DLD1 (cell line): ENCODE data around the gene FAM124A.

ENCODE experiments used
- in situ Hi-C: cut with HindIII; loops from 2 replicates; pipeline ENCODE4 v1.10.0; 2017; ENCODE audit warnings: low sequenced_read_pairs

Gene FAM124A

DNA sequence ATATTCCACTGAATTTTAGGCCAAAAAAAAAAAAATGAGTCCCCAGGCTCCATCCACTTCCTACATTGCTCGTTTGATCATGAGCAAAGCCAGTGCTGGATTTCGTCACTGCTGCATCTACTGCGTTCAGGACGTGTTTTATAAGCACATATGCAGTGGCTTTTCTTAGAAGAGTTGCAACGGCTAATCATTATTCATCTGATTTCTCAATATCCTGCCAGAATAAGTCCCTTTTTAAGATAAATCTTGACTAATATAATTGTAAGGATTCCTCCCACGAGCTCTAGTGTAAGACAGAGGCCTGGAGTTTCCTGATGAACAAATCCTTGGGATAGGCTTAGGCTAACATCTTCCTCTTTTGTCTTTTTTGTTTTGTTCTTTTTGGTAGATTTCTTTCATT is 19.5 kb downstream of the FAM124A start:
- in situ Hi-C loops = no loop called here

DNA sequence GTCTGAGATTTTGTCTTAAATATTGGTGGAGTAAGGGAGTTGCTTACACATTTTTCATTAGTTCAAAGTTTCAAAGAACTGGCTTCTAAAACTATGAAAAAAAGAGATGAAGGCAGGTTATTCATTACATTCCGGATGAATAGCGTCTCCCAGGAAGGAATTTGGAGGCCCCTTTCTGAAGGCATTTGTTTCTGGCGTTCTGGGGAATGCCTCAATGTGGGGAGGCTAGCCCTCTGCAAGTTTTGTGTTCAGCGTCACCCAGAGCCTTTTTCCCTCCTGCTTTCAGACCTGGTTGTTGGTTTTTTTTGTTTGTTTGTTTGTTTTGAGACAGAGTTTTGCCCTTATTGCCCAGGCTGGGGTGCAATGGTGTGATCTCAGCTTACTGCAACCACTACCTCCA is 21.0 kb downstream of the FAM124A start:
- in situ Hi-C loops = no loop called here

DNA sequence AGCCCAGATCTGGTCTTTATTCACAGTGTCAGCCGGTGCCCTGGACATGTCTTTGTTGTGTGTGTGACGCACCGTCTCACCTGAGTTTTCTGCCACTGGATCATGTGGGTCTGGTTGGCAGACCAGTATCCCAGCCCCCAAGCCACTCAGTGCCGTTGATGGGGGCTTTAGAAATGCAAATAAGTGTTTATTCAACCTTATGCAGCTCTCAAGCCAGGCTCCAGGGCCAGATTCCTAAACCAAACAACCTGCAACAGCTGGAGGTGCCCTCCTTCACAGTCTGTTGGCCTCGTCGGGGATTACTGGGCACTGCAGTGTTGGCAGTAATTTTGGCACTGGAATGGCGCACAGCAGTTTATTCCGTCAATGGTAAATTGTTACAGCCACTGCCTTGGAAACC is 21.6 kb downstream of the FAM124A start:
- in situ Hi-C loops = no loop called here

DNA sequence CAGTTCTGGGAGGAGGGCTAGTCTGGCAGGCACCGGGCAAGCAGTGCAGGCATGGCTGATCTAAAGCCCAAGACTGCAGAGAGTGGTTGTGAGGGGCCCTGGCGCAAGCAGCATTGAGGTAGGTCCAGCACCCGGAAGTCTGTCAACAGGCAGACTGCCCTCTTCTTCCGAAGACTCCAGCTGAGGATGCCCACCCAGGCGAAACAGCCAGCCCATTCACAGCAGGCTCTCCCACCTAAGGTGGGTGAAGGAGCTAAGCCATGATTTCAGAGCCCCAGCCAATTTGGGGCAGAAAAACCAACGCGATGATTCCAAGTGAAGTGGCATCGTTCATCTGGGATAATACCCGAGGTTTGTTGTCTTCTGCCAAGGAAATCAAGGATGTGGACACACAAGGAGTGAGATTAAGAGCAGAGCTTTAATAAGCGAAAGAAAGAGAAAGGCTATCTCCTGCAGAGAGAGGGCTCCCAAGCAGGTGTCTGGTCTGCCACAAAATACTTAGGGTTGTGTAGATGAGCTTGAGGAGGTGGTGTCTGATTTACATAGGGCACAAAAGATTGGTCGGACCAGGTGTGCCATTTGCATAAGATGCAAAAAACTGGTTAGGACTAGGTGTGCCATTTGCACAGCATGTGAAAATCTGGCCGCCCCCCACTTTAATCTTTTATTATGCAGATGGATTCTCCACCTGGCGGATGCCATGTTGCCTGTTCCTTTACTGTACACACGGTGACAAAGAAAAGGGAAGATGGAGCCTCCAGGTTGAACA is 22.6 kb downstream of the FAM124A start:
- in situ Hi-C loops = no loop called here

DNA sequence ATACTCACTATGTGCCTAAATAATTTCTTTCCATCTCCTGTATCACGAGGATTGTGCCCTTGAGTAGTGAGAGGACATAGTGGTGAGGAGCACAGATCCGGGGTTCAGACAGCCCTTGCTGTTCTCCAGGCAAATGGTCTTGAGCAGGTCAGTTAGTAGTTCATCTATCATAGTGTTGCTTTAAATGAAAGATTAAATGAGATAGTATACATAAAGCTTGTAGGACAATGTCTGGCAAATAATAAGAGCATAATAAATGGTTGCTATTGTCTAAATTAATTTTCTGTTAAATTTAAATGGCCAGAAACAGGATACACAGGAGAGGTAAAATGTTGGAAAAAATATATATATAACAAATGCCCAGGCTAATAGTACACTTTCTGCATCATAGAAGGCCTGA is 23.4 kb downstream of the FAM124A start:
- in situ Hi-C loops = no loop called here

DNA sequence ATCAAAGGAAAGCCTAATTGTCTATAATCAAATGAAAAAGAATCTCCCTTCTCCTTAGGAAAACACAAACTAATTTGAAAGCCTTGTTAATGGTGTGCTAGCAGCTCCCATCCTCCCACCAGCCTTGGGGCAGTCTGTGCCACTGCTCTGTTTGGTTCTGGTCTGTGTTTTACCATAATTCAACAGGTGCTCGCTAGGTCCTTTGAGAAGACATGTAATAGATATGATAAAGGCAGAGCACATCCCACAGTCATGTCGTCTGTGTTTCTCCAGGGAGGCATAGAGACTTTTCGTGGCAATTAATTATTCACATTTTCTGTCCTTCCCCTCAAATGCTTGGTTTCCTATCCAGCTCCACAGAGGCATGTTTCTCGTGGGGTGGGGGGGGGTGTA is 23.8 kb downstream of the FAM124A start:
- in situ Hi-C loops = no loop called here

DNA sequence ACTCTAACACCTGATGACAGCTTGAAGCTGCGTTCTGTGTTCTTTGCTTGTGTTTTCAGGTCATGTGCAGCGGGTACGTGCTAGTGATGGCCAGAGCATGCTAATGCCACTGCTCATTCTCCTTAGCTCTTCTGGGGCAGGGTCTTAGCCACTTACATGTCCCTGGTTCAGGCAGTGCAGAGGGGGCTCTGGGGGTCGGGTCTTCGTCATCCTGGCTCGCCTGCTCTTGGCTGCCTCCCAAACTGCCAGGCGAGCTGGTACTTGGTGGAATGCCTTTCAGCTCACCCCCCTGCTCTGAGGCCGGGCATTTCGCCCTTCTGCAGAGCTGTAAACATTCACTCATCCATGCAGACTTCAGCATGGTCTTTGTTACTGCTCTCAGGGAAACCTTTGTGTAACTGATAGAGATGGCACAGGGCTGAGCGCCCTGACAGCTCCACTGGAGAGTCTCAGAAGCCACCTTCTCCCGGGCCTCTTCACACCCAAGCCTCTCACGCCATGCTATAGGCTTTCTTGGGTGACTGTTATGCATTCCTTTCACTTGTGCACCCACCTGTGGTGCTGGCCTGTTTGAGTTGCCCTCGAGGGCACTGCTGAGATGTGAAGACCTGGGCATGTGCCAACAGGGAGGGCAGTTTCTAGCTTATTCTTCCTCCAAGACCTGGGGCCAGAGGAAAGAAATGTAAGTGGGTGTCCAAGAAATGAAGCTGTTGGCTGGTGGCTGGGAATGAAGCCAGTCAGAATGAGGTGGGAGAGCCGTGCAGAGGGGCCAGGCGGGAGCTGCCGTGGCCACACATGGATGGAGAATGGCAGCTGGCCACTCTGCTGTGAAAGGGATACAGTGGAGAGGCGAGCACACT is 24.4 kb downstream of the FAM124A start:
- in situ Hi-C loops = no loop called here

DNA sequence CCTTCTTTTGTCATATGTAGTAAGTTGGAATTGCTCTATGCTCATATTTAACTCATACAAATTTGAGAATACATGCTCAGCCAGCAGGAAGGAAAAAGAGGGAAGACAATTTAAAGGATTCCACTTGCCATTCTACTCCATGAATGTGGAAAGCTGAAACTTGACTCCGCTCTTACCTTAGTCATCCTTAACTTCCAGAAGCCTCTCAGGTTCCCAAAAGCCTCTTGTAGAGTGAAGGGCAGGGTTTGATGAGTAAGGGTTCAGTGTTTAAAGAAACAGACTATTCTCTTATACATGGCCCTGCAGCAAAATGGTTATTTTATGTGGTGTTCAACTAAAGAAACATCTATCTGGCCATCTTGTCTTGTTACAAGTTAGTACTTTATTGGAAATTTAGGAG is 27.1 kb downstream of the FAM124A start:
- in situ Hi-C loops = no loop called here

DNA sequence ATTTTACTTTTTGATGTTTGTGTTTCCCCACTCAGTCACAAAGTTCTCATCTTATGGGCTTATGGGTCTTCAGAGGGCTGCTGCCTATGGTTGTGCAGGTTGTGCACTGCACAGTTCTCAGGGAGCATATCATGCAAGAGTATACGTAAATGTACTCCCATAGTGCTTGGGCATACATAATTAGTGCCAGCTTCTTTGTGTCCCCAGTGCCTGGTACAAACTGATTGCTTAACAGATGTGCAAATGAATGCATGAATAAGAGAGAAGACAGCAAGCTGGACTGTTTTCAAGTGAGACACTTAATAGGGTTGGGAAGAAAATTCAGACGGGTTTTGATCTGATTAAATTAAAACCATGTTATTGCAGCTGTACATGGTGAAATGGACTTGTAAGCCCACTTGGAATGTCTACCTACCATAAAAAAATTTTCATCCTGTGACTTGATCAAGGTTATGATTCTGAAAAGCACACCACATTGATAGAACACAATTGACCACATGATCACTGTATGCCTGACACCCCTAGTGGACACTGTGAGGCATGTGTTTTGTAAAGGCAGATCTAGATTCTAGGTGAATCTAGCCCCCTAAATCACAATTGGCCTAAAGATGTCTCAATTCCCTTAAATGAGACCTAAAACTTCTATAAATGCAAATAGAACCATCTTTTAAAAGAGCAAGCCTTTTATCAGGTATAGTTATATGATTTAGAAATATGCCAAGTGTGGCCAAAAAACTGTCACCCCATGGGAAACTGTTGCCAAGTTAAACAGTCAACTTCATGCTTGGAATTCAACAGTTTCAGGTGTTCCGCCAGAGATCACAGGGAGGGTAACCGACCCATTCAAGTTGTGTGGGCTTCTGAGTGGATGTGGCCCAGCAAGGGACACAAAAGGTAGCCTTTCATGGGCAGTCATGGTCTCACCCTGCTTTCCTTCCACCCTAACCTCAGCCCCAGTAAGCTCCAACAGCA is 27.9 kb downstream of the FAM124A start:
- in situ Hi-C loops = no loop called here

DNA sequence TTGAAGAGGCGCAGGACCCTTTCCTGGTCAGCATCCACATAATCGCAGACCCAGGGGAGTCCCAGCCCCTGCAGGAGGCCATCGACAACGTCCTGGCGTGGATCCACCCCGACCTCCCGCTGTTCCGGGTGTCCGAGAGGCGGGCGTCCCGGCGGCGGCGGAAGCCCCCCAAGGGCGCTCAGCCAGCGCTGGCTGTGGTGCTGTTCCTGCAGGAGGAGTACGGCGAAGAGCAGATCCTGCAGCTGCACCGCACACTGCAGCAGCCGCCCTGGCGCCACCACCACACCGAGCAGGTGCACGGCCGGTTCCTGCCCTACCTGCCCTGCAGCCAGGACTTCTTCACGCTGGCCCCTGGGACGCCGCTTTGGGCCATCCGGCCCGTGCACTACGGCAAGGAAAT is 29.3 kb downstream of the FAM124A start:
- in situ Hi-C loops = no loop called here

DNA sequence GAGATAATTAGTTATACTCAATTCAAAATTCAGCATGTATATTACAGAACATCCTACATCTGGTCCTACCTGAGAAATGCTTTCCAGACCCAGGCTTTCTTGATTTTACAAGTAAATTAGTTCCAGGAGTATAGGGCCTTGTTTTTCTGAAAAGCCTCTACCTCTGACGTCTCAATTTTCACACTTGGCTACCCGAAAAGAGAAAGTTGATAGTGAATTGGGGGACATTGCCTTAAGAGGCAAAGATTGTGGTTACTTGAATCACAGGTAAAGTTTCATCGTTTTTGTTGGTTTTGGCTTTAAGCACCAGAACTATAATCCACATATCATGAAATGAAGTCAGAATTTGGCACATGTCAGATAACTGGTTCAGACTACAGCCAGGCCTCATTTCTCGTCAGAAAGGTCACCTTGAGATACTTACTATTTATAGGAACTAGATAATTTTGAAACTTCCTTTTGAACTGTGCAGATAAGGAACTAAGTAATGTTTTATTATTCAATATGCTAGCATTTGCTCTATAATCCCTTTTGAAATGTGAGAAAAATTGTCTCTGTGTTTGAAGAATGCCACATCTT is 30.8 kb downstream of the FAM124A start:
- in situ Hi-C loops = no loop called here

DNA sequence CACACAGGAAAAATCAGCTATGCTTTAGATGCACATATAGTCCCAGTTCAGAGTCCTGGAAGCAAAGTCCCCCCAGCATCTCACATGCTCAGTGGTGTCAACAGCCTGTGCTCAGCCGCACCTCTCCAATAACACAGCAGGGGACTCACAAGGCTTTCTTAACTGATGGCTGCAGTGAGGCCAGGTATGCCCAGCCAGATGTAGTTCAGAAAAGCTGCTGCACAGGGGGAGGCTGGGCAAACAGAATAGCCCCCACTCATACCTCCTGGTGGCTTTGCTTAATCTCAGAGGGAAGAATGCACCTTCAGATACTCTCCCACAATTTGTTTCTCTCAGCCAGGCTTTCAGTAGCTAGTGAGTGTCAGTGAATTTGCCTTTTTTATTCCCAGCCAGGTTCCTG is 33.4 kb downstream of the FAM124A start:
- in situ Hi-C loops = no loop called here

DNA sequence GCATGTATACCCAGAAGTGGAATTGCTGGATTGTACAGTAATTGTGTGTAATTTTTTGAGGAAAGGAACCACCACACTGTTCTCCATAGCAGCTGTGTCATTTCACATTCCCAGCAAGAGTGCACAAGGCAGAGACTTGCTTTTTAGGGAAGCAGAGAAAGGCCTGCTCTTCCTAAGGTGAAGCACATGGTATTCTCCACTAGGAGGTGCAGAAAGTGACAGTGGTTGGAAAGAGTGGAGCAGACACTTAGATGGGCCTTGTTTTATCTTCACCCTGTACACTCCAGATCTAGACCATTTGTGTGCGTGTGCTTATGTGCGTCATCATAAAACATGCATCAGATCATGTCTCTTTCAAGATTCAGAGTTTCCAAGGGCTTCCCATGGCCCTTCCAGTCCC is 35.0 kb downstream of the FAM124A start:
- in situ Hi-C loops = no loop called here

DNA sequence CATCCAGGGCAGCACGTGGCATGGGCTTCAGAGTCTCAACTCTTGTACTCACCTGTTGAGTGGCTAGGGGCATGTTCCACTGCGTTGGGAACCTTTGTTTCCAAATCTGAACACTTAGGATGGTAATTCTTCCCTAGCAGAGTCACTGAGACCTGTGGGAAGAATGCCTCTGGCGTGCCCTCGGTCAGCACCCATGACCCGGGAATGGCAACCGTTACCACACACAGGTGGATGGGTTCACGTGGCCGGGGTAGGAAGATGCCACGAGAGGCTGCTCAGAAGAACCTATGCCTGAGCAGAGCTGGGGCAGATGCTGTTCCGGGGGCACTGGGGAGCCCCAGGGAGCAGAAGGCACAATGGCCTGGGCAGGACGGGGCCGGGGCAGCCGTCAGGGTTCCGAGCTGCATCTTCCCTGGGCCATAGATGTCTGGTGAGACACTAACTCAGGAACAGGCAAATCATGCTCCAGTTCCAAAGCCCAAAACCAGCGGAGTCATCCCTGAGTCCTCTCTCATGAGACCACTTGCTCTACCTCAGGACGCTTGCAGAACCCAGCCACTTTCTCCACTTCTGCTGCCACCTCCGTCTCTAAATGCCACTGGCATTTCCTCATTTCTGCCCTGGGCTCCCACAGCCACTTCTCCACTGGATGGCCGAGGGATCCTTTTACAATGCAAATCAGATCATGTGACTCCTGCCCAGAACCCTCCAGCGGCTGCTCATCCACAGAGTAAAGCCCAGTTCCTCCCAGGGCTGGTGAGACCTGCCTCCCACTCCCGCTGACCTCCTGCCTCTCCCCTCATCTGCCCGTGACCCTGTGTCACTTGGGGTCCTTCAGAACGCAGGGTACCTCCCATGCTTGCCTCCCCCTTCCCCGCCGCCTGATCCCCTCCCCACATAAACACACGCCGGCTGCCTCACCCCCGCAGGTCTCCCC is 36.7 kb downstream of the FAM124A start:
- in situ Hi-C loops = no loop called here

DNA sequence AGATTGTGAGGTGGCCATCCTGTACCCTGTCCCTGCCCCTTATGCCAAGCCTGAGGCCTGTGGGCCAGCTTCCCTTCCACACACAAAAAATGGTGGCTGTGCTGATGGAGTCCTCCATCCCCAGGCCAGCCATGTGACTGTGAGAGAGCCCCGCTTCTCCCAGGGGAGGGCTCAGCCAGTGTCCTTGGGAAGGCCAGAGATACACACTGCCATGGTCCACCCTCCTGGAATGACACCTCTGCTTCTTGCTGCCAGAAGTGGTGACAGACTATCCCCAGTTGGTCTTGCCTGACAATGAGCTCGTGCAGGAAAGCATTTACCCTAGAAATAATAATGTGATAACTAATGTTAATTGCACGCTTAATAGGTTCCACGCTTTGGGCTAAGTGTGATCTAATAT is 38.0 kb downstream of the FAM124A start:
- in situ Hi-C loops = no loop called here

DNA sequence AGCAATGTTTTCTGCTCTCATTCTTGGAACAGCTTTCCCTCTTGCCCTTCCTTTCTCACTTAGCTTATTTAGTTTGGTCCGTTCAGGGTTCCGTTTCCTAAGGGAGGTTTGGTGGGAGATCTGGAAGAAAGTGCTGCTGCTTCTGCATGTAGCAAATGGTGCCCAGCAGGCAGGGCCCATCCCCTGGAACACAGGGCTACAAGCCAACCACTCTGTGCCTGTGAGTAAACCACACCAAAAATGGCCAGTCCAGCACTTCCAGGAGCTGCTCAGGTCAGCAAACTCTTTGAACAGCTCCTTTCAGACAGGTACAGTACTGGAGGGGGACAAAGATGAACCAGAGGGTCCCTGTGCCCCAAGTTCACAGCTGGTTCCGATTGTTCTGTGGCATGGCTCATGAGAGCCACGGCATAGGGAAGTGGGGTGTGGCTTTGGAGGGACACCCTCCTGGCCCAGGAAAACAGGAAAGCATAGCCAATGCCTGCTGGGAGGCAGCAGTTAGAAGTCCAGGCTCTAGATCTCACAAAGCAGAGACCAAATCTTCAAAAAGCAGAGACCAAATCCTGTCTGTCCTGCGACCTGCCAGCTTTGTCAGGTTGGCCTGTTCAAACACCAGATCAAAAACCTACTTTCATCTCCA is 39.5 kb downstream of the FAM124A start:
- in situ Hi-C loops = no loop called here

DNA sequence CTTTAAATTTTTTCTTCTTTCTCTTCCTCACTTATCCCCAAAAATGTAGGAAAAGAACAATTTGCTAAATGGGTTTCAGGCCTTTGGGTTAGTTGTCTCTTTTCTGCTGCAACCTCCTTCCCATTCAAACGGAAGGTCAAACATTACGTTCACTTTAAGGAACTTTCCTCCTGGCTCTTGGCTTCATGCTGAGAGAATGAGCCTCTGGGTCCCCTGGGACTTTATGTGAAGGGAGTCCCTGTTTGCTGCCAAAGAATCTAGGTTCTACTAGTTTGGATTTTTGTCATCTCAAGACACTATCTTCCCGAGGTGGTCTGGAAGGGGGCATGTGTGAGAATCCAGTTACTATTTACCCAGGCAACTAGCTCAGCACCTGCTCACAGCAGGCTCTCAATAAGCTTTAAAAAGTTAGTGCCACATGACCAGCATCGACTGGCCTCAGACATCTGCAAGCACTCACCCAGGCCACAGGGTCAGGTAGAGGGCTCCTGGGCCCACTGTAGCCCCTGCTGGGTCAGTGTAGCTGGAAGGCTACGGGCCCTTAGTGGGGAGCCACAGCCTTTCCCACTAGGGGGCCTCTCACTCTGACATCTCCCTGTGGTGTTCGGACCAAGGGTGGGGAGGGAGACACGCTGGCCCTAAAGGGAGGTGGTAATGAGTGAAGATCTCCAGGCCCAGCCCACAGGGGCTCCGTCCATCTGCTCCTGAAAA is 40.5 kb downstream of the FAM124A start:
- in situ Hi-C loops = no loop called here

DNA sequence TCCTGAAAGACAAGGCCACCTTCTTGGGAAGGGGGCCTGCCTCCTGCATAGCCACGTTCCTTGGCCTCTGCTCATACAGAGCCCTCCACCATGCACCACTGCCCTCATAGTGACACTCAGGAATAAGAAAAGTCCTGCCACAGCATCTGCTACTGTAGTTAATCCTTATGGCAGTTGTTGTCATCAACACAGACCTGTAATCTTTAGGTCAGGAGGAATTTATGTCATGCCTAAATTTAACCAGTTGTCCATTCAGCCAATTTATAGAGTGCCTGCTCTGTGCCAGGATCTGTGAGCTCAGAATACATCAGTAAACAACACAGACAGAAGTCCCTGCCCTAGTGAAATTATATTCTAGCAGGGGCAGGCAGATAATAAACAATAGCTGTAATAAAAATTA is 44.4 kb downstream of the FAM124A start:
- in situ Hi-C loops = no loop called here

DNA sequence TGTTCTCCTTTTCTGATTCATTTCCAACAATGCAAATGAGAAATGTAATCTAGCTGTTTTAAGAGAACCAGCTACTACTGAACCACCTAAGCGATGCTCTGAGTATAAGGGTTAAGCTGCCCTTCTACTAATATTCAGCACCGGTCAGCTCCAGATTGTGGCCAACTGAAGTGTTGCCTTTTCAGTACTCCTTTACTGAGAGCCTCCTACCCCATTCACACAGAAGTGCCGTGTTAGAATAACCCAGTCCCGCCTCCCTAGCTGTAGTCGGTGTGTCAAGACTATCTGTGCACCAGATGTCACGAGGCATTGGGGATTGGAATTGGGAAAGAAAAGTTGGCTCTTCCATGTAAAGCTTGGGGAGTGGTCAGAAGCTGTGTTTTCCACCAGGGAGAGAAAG is 45.4 kb downstream of the FAM124A start:
- in situ Hi-C loops = no loop called here
